Endothelial cell of umbilical vein (primary cell): ENCODE data around the gene MBOAT2.

ENCODE experiments used
- EZH2 ChIP-seq: IDR thresholded peaks from 2 replicates; pipeline ENCODE4 v1.6.1; 2012; ENCODE audit warnings: borderline replicate concordance, low read depth, mild to moderate bottlenecking, moderate library complexity, low read length, inconsistent platforms; ENCODE audit not compliant: severe bottlenecking
- JUN ChIP-seq: IDR thresholded peaks from 2 replicates; pipeline ENCODE4 v1.6.1; 2011; ENCODE audit warnings: borderline replicate concordance, low read depth; ENCODE audit not compliant: insufficient read length, insufficient read depth
- MYC ChIP-seq: IDR thresholded peaks from one replicate; pipeline ENCODE4 v1.6.1; 2011; ENCODE audit warnings: mild to moderate bottlenecking, low read depth, low read length
- POLR2A ChIP-seq: IDR thresholded peaks from 2 replicates; pipeline ENCODE4 v1.6.1; 2012; ENCODE audit warnings: low read depth, mild to moderate bottlenecking, control low read depth, low read length
- POLR2AphosphoS5 ChIP-seq: IDR thresholded peaks from 2 replicates; pipeline ENCODE4 v1.6.1; 2012; ENCODE audit warnings: low read depth, mild to moderate bottlenecking, control low read depth, low read length, moderate library complexity; ENCODE audit not compliant: insufficient read depth
- TF ChIP-seq, protein P1 (sequence below), 2 donors: IDR thresholded peaks; 1 replicate in 1 of 2; 2 replicates in 1 of 2; pipeline ENCODE4 v1.5.1; 2011; ENCODE audit warnings: low read length in 2 of 2, mild to moderate bottlenecking in 2 of 2, moderate library complexity in 2 of 2, control low read depth in 1 of 2, inconsistent platforms in 1 of 2, low read depth in 1 of 2; ENCODE audit not compliant: insufficient read depth in 1 of 2; ENCODE audit errors: extremely low read depth in 1 of 2

DNA sequence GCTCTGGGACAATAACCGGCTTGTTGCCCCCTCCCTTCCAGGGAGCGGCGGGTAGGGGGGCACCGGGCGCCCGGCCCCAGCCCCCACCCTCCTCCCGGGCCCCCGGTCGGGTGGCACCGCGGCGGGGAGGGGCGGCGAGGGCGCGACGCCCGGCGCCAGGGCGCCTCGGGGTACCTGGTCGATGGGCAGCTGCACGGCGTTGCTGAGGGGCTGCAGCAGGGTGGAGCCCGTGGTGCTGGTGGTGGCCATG lies 193 bp downstream of the MBOAT2 start:
- no peak for TF ChIP-seq EZH2
- no peak for TF ChIP-seq POLR2AphosphoS5
- TF ChIP-seq, protein P1, sequence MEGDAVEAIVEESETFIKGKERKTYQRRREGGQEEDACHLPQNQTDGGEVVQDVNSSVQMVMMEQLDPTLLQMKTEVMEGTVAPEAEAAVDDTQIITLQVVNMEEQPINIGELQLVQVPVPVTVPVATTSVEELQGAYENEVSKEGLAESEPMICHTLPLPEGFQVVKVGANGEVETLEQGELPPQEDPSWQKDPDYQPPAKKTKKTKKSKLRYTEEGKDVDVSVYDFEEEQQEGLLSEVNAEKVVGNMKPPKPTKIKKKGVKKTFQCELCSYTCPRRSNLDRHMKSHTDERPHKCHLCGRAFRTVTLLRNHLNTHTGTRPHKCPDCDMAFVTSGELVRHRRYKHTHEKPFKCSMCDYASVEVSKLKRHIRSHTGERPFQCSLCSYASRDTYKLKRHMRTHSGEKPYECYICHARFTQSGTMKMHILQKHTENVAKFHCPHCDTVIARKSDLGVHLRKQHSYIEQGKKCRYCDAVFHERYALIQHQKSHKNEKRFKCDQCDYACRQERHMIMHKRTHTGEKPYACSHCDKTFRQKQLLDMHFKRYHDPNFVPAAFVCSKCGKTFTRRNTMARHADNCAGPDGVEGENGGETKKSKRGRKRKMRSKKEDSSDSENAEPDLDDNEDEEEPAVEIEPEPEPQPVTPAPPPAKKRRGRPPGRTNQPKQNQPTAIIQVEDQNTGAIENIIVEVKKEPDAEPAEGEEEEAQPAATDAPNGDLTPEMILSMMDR (IDR thresholded peaks at IDR 0.05; ENCODE audit: extremely low read depth in 1 of 2, insufficient read depth in 1 of 2, low read depth in 1 of 2, low read length in 2 of 2) = no peak
- no peak for TF ChIP-seq JUN
- TF ChIP-seq POLR2A = no peak
- no peak for TF ChIP-seq MYC
